GM06990 (cell line): ENCODE measurements around the gene HTR6.

ENCODE experiments used
- DNase-seq: peaks from one replicate; pipeline ENCODE4 v3.0.0-alpha.2; 2011; ENCODE audit not compliant: insufficient read length; ENCODE audit errors: extremely low read depth
- H3K27me3 ChIP-seq: replicated peaks from 2 replicates; pipeline ENCODE4 v1.6.0; 2011; ENCODE audit warnings: low read length; ENCODE audit not compliant: control insufficient read depth, insufficient read depth
- H3K36me3 ChIP-seq: 2 replicates; pipeline ENCODE4 v1.5.1; 2011; ENCODE audit warnings: low read length; ENCODE audit not compliant: control insufficient read depth, insufficient read depth
- H3K4me3 ChIP-seq: replicated peaks from 2 replicates; pipeline ENCODE4 v1.5.1; 2011; ENCODE audit warnings: low read depth, mild to moderate bottlenecking, control low read depth, low read length
- CTCF ChIP-seq: IDR thresholded peaks from 2 replicates; pipeline ENCODE4 v1.5.1; 2011; ENCODE audit warnings: low read length, control low read depth, mild to moderate bottlenecking, inconsistent platforms; ENCODE audit not compliant: insufficient read depth, poor library complexity, severe bottlenecking

Gene HTR6

GRCh38 chr1:19645411-19646251 lies 19.0 kb upstream of the HTR6 start:
- H3K4me3 ChIP-seq: no peak overlapping the region
- TF ChIP-seq CTCF: no peak
- peaks cover 4% of the 10 kb centered on the region for H3K27me3 ChIP-seq

GRCh38 chr1:19646377-19647319 lies 18.0 kb upstream of the HTR6 start:
- DNase-seq: no peak
- Histone ChIP-seq H3K36me3 (no peaks in the 10 kb centered on the region), H3K27me3 (peaks cover 1% of the 10 kb centered on the region), H3K4me3 (no peak overlapping the region)
- TF ChIP-seq CTCF: no peak

More at GRCh38 chr1:19645411-19646251, 19.0 kb upstream of the HTR6 start:
- no peaks in the 10 kb centered on the region for H3K36me3 ChIP-seq
- no peak for DNase-seq

- TF ChIP-seq CTCF: no peak
- peaks cover 1% of the 10 kb centered on the region for H3K27me3 ChIP-seq
- no peak overlapping the region for H3K4me3 ChIP-seq
- H3K36me3 ChIP-seq: no peaks in the 10 kb centered on the region
- no peak for DNase-seq
These were observed 17.0 kb upstream of the HTR6 start for GRCh38 chr1:19647643-19648042.

GRCh38 chr1:19648239-19648638 lies 16.4 kb upstream of the HTR6 start:
- H3K4me3 ChIP-seq: no peak overlapping the region
- no peak for DNase-seq
- no peaks in the 10 kb centered on the region for H3K36me3 ChIP-seq
- peaks cover 1% of the 10 kb centered on the region for H3K27me3 ChIP-seq
- TF ChIP-seq CTCF: no peak

- Histone ChIP-seq H3K4me3 (no peak overlapping the region), H3K27me3 (no peaks in the 10 kb centered on the region; the same call in 1 of the 2 replicates), H3K36me3 (no peaks in the 10 kb centered on the region)
- DNase-seq: no peak
- no peak for TF ChIP-seq CTCF
These were observed 16.0 kb upstream of the HTR6 start for GRCh38 chr1:19648689-19649088.
